ENCODE measurements around the gene LRP1. TPM values are rescaled to one million over a fixed set of nuclear protein-coding genes. Genes with fewer than 3 reads are reported as not detected.
A peak's percentile ranks its signal among the peaks of the same experiment; 100 is the strongest.

The LRP1 gene
- total and polyA plus RNA-seq, 2 of the 13 experiments (the other 11 are each of a cell fraction or from before 2014, with no cell fraction given) = 14.7 to 30.8 TPM

DNA sequence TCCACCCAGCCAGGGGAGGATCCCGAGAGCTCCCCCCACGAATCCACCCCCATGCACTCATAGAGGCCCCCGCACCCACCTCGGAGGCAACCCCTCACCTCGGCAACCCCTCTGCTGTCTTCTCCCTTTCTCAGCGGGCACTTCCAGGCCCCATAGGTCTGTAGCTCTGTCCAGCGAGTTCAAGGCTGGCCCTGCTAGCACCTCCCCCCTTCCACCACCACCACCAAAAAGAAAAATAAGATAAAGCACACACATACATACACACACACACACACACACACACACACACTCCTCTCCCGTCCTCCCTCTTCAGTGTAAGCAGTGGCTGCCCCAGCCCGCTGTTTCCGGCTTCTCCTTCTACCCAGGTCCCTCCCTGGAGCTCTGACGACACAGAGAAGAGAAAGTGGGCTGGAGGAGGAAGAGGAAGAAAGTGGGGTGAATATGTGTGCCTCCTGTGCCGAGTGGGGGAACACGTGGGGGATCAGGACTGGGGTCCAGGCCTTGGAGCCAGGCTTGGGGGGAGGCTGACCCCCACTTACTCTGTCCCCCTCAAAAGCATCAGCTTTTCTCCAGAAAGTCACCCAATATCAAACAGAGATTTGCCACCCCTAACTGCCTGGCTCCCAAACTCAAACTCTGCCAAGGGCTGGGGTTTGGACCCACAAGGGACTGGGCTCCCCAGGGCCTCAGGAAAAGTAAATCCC lies 17.1 kb upstream of the LRP1 start, which contains the start of gene STAT6 (continued):
- TF ChIP-seq CENPT (CRISPR knock-in tag; IDR thresholded peaks at IDR 0.05; ENCODE audit: low read depth) (no peak), GABPB1 (CRISPR knock-in tag; IDR thresholded peaks at IDR 0.05) (no peak), ZNF468 (CRISPR knock-in tag; IDR thresholded peaks at IDR 0.05) (no peak), ONECUT2 (CRISPR knock-in tag; IDR thresholded peaks at IDR 0.05) (no peak), MXD1 (CRISPR knock-in tag; IDR thresholded peaks at IDR 0.05) (no peak; the same call in 1 of the 2 replicates), TFDP2 (CRISPR knock-in tag; IDR thresholded peaks at IDR 0.05) (0 out of 2 replicates have a peak, but pooled peaks have one; percentile 29), ZNF235 (CRISPR knock-in tag; IDR thresholded peaks at IDR 0.05; ENCODE audit: borderline replicate concordance) (no peak), U2AF1 (optimal IDR thresholded peaks at IDR 0.05; ENCODE audit: low read depth, low read length) (no peak), JUNB (CRISPR knock-in tag; IDR thresholded peaks at IDR 0.05; ENCODE audit: borderline replicate concordance) (no peak; the same call in 1 of the 2 replicates)
- TF ChIP-seq, protein P1, sequence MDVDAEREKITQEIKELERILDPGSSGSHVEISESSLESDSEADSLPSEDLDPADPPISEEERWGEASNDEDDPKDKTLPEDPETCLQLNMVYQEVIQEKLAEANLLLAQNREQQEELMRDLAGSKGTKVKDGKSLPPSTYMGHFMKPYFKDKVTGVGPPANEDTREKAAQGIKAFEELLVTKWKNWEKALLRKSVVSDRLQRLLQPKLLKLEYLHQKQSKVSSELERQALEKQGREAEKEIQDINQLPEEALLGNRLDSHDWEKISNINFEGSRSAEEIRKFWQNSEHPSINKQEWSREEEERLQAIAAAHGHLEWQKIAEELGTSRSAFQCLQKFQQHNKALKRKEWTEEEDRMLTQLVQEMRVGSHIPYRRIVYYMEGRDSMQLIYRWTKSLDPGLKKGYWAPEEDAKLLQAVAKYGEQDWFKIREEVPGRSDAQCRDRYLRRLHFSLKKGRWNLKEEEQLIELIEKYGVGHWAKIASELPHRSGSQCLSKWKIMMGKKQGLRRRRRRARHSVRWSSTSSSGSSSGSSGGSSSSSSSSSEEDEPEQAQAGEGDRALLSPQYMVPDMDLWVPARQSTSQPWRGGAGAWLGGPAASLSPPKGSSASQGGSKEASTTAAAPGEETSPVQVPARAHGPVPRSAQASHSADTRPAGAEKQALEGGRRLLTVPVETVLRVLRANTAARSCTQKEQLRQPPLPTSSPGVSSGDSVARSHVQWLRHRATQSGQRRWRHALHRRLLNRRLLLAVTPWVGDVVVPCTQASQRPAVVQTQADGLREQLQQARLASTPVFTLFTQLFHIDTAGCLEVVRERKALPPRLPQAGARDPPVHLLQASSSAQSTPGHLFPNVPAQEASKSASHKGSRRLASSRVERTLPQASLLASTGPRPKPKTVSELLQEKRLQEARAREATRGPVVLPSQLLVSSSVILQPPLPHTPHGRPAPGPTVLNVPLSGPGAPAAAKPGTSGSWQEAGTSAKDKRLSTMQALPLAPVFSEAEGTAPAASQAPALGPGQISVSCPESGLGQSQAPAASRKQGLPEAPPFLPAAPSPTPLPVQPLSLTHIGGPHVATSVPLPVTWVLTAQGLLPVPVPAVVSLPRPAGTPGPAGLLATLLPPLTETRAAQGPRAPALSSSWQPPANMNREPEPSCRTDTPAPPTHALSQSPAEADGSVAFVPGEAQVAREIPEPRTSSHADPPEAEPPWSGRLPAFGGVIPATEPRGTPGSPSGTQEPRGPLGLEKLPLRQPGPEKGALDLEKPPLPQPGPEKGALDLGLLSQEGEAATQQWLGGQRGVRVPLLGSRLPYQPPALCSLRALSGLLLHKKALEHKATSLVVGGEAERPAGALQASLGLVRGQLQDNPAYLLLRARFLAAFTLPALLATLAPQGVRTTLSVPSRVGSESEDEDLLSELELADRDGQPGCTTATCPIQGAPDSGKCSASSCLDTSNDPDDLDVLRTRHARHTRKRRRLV (CRISPR knock-in tag; IDR thresholded peaks at IDR 0.05) = no peak
- TF ChIP-seq, protein P2, sequence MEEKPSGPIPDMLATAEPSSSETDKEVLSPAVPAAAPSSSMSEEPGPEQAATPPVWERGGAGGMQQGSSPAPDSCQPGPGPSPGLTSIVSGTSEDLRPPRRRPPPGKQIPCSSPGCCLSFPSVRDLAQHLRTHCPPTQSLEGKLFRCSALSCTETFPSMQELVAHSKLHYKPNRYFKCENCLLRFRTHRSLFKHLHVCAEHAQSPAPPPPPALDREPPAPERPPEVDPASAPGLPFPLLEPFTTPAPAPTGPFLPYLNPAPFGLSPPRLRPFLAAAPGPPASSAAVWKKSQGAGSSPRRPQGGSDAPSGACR (CRISPR knock-in tag; IDR thresholded peaks at IDR 0.05) = no peak
- TF ChIP-seq, protein P3, sequence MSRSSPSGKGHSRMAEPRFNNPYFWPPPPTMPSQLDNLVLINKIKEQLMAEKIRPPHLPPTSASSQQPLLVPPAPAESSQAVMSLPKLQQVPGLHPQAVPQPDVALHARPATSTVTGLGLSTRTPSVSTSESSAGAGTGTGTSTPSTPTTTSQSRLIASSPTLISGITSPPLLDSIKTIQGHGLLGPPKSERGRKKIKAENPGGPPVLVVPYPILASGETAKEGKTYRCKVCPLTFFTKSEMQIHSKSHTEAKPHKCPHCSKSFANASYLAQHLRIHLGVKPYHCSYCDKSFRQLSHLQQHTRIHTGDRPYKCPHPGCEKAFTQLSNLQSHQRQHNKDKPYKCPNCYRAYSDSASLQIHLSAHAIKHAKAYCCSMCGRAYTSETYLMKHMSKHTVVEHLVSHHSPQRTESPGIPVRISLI (CRISPR knock-in tag; IDR thresholded peaks at IDR 0.05; ENCODE audit: borderline replicate concordance) = no peak; the same call in 1 of the 2 replicates
- TF ChIP-seq, protein P4, sequence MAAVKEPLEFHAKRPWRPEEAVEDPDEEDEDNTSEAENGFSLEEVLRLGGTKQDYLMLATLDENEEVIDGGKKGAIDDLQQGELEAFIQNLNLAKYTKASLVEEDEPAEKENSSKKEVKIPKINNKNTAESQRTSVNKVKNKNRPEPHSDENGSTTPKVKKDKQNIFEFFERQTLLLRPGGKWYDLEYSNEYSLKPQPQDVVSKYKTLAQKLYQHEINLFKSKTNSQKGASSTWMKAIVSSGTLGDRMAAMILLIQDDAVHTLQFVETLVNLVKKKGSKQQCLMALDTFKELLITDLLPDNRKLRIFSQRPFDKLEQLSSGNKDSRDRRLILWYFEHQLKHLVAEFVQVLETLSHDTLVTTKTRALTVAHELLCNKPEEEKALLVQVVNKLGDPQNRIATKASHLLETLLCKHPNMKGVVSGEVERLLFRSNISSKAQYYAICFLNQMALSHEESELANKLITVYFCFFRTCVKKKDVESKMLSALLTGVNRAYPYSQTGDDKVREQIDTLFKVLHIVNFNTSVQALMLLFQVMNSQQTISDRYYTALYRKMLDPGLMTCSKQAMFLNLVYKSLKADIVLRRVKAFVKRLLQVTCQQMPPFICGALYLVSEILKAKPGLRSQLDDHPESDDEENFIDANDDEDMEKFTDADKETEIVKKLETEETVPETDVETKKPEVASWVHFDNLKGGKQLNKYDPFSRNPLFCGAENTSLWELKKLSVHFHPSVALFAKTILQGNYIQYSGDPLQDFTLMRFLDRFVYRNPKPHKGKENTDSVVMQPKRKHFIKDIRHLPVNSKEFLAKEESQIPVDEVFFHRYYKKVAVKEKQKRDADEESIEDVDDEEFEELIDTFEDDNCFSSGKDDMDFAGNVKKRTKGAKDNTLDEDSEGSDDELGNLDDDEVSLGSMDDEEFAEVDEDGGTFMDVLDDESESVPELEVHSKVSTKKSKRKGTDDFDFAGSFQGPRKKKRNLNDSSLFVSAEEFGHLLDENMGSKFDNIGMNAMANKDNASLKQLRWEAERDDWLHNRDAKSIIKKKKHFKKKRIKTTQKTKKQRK (IDR thresholded peaks at IDR 0.05; ENCODE audit: low read length) = no peak
- TF ChIP-seq, protein P5, sequence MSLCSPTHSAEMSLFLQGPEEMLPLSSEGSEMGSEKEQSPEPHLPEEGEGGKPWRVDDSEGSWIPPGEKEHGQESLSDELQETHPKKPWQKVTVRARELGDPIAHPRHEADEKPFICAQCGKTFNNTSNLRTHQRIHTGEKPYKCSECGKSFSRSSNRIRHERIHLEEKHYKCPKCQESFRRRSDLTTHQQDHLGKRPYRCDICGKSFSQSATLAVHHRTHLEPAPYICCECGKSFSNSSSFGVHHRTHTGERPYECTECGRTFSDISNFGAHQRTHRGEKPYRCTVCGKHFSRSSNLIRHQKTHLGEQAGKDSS (CRISPR knock-in tag; IDR thresholded peaks at IDR 0.05; ENCODE audit: borderline replicate concordance, low read depth) = no peak

Data from HepG2 (cell line).